Stimulated activated CD4-positive, alpha-beta T cell treated with anti-CD3 and anti-CD28 coated beads, Interleukin-1b, Interleukin-23, amount 100 ng/mL, for 4 hours (primary cell): ENCODE results near the gene PLAC8L1.
"Not testable (repeated sequence)": the region's sequence is repeated elsewhere in the genome, so short reads cannot be mapped to it uniquely, and the experiment has no call there.

Experiments used
- DNase-seq, 2 donors: peaks; one replicate each; pipeline ENCODE4 v3.0.0-alpha.2; 2020; ENCODE audit warnings: low read depth in 2 of 2

The PLAC8L1 gene, protein sequence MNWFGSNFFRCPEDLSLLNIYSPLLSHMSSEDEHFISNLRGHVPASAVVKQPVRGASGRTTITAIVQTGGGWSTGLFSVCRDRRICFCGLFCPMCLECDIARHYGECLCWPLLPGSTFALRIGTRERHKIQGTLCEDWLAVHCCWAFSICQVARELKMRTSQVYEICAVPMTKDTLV

GRCh38 chr5:146105477-146105876 lies at the start of gene PLAC8L1:
TSS of gene PLAC8L1 (minus strand) at chr5:146105577. CDS start at chr5:146104311, 1,266 bp downstream.
- DNase-seq: no peak

GRCh38 chr5:146151970-146152369 lies 46.6 kb upstream of the PLAC8L1 start:
- DNase-seq: no peak

DNA sequence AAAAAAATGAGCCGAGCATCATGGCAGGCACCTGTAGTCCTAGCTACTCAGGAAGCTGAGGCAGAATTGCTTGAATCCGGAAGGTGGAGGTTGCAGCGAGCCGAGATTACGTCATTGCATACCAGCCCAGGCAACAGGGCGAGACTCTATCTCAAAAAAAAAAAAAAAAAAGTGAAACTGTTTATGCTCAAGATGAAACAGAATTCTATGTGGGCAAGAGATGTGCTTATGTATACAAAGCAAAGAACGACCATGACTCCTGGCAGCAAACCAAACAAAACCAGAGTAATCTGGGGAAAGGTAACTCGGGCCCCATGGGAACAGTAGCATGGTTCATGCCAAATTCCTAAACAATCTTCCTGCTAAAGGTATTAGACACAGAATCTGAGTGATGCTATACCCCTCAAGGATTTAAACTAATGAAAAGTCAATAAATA lies 32.6 kb upstream of the PLAC8L1 start:
- no peak for DNase-seq

- DNase-seq: no peak
Observed at GRCh38 chr5:146130440-146131045, 25.2 kb upstream of the PLAC8L1 start.

DNA sequence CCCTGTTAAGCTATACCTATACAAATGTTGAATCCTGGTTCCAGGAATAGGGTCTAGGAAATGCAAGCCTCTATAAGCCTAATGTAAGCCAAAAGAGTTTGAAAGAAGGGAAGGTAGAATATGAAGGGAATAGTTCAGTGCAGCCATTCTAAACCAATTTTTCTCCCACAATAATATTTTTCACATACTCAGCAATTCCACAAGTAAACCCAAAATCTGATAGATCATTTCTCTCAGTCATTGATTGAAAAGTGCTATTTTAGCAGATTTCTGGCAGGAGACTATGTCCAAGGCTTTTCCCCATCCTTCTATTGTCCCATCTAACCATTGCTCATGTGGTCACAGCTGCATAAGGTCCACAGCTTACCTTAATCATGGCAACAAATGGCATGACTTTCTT lies 20.7 kb upstream of the PLAC8L1 start:
- no peak for DNase-seq

DNA sequence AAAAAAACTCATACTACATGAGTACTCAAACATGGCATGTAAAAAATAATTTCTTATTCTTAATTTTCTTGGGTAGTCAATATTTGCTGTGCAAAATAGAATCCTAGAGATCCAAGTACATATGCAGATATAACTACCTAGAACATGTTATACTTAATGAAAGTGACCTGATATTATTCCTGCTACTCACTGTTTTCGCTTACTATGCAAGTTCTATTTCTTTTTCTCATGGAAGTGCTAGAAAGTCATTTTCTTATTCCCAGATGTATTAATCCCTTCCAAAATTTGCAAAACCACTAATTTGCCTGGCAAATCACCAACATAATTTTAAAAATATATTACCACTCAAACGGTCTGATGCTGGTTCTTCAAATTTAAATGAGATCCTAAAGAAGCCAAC lies 19.2 kb upstream of the PLAC8L1 start:
- DNase-seq: no peak

DNA sequence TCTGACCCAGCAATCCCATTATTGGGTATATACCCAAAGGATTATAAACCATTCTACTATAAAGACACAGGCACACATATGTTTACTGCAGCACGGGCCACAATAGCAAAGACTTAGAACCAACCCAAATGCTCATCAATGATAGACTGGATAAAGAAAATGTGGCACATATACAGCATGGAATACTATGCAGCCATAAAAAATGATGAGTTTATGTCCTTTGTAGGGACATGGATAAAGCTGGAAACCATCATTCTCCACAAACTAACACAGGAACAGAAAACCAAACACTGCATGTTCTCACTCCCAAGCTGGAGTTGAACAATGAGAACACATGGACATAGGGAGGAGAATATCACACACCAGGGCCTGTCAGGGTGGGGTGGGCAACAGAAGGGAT lies 16.1 kb upstream of the PLAC8L1 start:
- DNase-seq: not testable (repeated sequence)

DNA sequence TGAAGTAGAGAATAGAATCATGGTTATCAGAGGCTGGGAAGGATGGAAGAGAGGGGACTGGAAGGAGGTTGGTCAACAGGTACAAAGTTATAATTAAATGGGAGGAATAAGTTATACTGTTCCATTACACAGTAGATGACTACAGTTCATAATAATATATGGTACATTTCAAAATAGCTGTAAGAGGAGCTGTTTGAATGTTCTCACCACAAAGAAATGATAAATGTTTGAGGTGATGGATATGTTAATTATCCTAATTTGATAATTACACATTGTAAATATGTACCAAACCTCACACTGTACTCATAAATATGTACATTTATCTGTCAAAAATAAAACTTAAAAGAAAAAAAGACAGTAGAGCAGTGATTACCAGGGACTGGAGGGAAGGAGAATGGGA lies 12.9 kb upstream of the PLAC8L1 start:
- no peak for DNase-seq

- not testable (repeated sequence) for DNase-seq
Observed at GRCh38 chr5:146117216-146117615, 11.8 kb upstream of the PLAC8L1 start.

DNA sequence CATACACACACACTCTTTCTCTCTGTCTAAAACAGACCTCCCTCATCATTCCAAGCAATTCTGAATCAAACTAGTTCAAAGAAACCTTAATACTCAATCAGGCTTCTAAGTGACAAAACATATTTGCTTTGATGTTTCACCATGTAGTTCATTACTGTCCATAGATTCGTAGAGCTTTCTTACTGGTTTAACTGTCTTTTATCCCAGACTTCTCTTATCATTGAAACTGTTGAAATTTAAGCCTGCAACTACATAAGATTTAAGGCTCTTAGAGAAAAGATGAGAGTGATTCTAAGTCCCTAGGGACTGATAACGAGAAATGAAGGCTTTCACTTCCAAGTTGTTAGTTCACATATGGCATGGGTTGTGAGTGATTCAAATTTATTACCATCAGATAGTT lies 11.0 kb upstream of the PLAC8L1 start:
- DNase-seq: no peak

DNA sequence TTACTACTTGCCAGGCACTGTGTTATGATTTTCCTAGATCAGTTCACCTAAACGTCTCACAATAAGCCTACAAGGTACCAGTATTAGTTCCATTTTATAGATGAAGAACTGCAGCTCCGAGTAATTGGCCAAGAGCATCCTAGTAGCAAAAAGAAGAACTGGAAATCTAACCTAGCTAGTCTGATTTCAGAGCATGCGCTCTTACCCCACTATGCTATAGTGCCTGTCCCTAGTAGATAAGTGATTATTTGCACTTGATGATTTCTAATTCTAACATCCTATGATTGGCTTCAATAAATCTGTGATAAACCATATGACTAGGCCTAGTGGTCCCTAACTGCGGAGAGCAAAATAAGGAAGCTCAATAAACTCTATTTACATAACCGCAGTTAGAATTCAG lies 7.1 kb upstream of the PLAC8L1 start:
- DNase-seq: no peak

DNA sequence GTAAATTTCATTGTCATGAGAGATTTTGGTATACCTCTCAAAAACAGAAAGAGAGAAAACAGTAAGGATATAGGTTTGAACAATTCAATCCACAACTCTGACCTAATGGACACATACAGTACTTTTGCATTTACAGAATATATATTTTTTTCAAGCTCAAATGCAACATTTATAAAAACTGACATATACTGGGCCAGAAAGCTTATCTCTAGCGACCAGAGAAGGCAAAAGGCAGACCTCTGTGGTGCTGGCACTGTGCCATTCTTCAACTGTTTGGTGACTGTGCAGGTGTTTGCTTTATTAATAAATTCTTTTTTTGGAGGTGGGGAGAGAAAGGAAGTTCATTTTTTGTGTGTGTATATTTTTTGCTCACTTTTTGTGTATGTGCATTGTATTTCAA lies 6.0 kb upstream of the PLAC8L1 start:
- no peak for DNase-seq

DNA sequence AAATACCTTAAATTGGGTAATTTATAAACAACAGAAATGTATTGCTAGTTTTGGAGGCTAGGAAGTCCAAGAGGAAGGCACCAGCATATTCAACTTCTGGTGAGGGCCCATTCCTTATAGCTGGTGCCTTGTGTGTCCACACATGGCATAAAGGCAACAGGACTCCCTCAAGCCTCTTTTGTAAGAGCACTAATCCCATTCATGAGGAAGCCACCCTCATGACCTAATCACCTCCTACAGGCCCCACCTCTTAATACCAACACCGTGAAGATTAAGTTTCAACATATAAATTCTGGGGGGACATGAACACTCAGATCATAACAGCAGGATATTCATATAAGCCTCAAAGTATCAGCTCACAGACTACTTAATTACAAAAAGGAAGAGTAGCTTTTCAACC lies 4.0 kb upstream of the PLAC8L1 start:
- DNase-seq: no peak

DNA sequence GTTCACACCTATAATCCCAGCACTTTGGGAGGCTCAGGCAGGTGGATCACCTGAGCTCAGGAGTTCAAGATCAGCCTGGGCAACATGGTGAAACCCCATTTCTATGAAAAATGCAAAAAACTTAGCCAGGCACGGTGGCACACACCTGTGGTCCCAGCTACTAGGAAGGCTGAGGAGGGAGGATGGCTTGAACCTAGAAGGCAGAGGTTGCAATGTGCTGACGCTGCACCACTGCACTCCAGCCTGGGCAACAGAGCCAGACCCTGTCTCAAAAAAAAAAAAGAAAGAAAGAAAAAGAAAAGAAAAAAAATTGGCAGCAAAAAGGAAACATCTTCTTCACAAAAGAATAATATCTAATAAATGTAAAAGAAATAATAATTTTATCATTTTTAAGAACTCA lies 3.5 kb upstream of the PLAC8L1 start:
- not testable (repeated sequence) for DNase-seq

- no peak for DNase-seq
Observed at GRCh38 chr5:146107901-146108300, 2.5 kb upstream of the PLAC8L1 start.

GRCh38 chr5:146103594-146103993 lies 1.8 kb downstream of the PLAC8L1 start:
- DNase-seq: no peak

GRCh38 chr5:146101646-146102045 lies 3.7 kb downstream of the PLAC8L1 start:
- DNase-seq: no peak

DNA sequence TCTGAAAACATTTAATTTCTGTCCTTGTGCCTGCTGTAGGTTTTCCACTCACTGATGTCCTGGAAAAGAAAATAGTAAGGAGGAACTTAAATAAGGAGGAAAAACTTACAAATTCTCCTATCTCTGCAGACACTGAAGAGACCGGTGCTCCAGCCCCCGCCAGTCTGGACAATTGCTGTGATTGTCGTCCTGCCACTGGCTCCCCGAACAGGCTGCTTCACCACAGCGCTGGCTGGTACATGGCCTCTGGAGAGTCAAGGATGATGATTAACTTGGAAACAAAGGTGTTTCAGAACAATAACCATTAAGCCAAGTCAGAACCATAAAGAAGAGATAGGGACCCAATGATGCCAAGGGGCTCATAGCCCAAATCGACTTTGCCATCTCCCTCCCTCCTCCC lies 7.3 kb downstream of the PLAC8L1 start:
- no peak for DNase-seq

- no peak for DNase-seq
Observed at GRCh38 chr5:146091881-146092280, 13.5 kb downstream of the PLAC8L1 start.

- no peak for DNase-seq
Observed at GRCh38 chr5:146089287-146089686, 16.1 kb downstream of the PLAC8L1 start.

DNA sequence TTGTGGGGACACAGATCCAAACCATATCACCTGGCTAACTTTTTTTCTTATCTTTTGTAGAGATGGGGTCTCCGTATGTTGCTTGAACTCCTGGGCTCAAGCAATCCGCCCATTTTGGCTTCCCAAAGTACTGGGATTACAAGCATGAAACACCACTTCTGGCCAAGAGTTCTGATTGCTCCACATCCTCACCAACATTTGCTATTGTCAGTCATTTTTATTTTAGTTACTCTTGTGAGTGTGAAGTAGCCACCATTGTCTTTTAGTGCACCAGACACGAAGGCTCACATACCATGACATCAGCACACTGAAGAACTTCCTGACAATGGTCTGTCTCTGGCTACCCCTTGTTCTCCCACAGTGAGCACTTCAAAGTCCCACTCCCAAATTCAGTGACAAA lies 17.3 kb downstream of the PLAC8L1 start:
- DNase-seq: no peak

DNA sequence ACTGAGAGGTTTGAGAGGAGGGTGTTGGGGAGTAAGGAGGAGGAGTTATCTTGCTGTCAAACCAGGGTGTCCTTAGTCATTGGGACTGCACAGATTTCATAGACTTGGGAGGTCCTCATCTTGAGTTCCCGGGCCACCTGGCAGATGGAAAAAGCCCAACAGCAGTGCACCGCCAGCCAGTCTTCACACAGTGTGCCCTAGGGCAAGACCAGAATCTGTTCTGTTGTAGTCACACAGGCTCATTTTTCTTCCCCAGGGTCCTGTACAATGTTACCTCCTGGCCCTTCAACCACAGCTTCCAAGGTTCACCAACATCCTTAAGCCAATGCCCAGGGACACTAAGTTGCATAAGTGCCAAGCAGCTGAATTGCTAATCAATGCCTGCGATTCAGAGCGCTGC lies 21.0 kb downstream of the PLAC8L1 start:
- DNase-seq: no peak

DNA sequence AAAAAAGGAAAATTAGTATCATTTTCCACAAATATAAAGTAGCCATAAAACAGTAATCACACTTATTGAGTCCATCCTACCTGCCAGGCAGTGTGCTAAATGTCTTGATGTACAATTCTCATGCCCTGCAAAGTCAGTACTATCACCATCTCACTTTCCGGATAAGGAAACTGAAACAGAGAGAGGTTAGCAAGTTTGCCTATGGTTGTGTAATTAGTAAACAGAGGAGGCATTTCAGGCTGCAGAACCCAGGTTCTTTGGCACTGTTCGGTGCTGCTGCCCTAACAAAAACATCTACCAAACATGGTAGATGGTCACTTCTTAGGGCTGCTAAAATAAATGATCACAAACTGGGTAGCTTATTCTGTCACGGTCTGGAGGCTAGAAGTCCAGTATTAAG lies 22.6 kb downstream of the PLAC8L1 start:
- no peak for DNase-seq

GRCh38 chr5:146081556-146081955 lies 23.8 kb downstream of the PLAC8L1 start:
- no peak for DNase-seq
